Ammon's horn (tissue), 1 donor: ENCODE data around the gene GFRA1.

ENCODE experiments used
- DNase-seq: peaks from one replicate; pipeline ENCODE4 v3.0.0-alpha.2; 2016; ENCODE audit warnings: low spot score

GFRA1 gene

DNA sequence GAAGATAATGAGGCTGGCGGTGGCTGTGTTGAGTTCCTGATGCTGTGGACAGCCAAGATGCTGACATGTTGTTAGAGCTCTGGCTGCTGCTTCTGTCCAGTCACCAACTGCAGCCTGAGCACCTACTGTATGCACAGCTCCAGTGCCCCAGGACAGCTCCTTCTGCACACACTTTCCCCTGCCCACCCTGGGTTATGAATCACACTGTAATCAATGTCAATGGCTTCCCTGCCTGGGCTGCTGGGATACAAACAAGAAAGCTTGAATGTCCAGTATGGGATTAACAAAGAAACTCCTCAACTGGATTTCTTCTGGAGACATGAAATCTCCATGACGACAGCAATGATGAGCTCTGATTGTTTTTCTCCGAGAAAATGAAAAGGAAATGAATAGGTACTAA, 172.0 kb downstream of the GFRA1 start:
- DNase-seq: no peak

DNA sequence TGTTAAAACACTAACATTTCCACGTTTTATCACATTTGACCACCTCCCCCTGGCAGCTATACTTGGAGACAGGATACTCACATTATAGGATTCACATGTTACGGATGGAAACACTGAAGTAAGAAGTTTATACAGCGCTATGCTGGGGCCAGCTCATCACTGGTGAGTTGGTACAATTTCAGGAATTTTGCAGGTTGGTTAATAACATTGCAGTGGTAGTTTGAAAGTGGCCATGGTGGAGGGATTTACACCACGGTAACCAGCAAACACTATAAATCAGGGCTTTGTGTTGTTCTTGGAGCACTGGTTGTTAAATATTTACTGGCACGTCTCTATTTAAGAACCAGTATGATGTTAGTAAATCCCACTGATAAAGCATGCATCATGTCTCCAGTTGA, 174.0 kb downstream of the GFRA1 start:
- DNase-seq: no peak

DNA sequence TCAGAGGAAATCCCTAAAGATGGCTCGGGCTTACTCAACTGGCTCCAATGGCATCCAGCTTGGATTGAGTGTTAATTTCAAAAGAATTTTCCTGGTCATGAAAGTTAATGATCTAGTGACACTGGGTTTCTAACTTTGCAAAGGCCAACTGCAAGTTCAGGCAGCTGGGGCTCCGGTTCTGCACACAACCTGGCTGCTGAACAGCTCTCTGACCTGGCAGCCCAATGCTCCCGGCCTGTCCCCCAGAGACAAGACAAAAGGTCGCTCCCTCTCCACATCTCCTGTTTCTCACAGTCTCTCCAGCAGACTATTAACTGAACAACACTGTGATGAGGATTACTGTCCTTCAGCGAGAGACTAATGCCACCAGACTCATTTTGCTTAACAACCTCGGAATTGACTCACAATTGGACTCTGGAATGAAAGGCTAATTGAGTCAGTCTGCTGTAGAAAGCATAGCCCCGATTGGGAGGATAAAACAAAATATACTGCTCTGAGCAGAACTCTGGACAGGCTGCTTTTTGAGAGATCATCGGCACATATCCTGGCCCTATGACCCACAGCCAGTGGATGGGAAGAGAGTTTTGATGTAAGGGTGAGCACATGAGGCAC, 174.5 kb downstream of the GFRA1 start:
- no peak for DNase-seq

DNA sequence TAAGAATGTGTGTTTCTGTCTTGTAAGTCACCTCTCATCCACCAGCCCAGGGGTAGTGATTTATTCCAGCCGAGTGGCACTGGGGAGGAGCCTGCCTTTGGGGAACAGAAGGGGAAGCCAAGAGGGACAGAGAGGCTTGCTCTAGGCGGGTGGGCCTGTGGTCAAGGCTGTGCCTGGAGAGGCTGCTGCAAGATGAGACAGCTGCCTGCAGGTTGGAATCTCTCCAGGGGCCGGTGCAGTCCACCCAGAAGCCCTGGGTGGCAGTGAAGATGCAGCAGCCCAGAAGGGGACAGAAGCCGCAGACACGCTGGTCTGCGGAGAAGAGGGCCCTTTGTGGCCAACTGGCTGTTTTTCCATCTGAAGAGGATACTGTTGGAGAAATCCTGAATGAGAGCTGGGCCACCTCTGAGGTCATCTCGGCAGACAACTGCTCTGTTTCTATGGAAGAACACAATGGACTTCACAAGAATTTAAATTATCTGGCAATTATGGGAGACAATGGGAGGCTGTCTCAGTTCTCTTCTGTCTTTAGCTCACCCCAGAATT, 175.7 kb downstream of the GFRA1 start:
- peak; percentile 78 for DNase-seq

DNA sequence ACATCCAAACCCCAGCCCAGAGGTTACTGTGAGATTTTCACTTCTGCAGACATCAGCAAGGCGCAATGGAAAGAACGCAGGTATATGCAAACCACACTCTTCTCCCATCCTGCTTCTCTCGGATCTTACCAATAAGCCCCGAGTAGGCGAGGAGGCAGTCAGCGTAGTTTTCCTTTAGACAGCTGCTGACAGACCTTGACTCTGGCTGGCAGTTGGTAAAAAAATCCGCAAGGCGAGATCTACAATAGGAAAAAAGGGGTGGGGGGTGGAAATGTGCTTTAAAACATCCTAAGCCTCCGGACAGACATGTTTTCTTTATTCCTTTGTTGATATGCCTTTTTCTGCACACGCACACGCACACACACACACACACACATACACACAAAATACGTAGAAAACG, 176.5 kb downstream of the GFRA1 start:
- DNase-seq: no peak

DNA sequence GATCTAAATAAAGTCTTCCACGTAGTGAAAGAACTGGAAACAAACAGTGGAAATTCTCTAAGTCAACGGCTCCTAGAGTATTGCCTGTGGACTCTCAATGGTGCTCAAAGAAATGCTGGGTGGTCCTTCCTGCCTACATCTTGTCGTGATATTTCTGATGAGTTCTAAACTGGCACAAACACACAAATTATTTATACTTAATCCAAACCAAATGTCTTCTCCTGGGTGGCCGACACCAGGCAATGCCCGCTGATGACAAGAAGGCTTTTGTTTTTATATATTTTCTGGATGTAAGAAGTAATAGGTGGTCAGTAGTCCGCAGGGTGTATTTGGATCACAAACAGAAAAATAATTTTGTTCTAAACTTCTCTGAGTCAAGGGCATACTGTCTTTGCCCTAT, 178.7 kb downstream of the GFRA1 start:
- DNase-seq: no peak

DNA sequence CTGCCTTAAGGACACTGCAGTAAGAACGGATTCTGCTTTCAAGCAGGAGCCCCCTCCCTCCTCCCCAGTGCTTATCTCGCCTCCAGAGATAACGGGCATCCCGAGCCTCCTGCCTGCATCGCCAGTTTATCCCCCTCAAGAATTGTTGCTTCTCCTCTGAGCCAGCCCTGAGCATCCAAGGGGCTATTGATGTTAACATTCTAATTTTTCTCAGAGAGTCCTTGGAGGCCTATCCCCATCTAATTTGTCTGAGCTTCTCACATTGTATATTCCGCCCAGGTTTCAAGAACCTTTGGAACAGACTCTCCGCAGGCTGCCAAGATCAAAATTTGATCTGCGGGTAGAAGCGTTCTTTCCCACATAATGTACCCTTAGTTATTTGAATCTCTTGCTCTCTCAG, 180.0 kb downstream of the GFRA1 start:
- DNase-seq: no peak

DNA sequence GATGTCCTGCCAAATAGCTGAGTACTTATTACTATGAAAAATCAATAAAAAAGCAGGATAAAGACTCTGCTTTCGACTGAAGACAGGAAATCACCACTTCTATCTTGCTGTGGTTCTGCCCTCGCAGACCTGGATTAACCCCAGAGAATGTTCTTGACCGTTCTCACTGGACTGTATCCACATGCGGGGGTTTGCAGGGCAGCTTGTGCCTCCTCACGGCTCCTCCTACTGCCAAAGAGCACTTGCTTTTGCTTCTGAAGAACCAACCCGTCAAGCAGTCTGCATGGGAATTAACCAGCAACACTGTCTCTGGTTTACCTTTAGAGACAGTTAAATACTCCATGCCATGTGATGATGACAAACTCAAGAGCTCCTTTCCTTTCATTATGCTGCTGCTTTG, 184.0 kb downstream of the GFRA1 start:
- DNase-seq: no peak

DNA sequence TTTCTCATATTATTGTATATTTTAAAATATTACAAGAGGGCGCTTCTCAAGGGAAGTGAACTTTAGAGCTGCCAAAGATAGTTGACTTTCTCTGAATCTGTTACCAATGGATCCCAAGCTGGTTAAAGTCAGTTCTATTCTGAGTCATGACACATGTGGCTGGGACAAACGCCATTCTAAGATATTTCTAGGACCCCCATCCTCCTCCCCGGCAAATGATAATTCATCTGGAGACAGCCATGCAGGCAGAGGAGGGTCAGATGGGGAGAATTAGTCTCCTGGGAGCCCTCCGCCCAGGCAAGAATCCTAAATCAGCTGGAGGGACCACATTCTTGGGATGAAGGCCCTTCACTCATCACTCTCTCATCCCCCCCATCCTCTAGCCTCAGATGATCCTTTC, 187.7 kb downstream of the GFRA1 start:
- DNase-seq: no peak

DNA sequence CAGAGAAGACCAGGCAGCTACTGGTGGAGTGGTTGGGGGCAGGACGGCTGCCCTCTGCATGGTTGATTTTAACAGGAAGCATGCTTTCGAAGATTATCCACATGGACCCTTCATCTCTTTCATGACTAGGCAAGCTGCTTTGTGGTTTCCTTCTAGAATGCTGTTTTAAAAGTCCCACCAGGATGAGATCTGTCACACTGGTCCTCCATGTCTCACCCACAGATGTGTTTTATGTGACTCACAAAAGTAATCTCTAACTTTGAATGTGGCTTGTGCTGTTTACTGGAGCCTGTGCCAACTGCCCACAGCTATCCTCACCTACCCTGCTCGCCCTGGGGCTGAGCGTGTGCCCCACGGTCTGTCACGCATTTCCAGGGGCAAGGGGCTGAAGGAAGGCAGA, 188.8 kb downstream of the GFRA1 start:
- DNase-seq: no peak

DNA sequence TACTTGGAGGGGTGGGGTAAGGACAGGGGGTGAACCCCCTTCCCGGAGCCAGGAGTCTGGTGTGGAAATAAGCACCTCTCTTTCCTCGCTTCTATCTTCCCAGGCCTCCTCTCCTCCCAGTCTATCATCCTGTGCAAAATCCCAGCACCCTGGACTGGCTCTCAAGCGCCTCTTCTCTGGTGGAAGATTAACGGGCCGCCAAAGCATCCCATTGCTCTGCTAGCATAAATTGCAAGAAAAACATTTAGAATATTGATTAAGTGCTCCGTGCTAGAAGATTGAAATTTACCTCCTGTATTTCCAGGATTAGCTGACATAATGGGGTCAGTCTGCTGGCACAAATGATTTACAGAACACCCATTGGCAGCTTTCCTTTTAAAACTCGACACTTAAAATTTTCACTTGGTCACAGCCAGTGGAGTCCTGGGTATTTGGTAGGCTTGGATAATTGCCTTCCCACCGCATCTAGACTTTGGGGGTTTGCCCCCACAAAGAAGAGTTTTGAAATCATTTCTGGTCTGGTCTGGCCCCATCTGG, 189.7 kb downstream of the GFRA1 start:
- no peak for DNase-seq

DNA sequence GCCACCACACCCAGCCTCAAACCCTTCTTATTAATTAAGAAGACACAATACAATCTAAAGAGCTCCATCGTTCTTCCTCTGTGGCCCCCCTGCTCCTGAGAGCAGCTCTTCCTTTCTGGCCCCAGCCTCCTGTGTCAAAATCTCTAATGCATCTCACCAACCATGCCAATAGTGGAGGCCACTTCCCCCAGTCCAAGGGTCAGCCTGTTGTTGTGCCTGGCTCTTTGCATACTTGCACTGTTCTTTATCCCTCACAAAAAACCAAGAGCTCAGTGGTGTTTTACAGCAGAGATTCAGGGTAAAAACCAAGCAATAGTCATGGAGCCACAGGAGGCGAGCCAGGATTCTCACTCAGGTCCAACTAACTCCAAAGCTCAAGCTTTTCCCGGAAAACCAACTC, 190.2 kb downstream of the GFRA1 start:
- no peak for DNase-seq

DNA sequence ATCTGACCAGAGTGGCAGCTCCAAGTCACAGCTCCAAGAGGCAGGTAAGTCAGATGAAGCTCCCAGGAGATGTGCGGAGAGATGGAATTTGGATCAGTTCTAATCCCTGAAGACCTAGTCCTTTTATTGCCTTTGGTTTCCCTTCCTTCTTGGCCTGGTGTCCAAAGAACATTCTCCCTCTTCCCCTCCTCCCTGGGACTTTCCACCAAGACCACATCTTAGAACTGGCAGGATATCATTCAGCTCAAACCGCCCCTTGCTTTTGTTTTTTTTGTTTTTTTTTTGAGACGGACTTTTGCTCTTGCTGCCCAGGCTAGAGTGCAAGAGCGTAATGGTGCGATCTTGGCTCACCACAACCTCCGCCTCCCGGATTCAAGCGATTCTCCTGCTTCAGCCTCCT, 190.8 kb downstream of the GFRA1 start:
- no peak for DNase-seq

DNA sequence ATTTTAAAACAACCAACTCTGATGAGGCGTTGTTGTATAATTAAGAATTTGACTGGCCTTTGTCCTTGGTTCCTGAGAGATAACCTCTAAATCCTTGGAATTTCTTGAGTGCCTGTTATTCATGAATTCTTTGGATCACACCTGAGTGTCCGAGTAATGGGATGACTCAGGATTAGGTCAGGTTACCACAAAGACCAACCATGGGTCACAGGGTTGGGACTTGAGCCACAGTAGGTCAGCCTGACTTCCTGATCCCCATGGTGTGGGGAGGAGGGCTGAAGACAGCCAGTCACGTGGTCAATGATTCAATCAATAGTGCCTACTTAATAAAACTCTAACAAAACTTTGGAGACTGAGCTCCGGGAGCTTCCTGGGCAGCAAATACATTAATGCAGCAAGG, 192.5 kb downstream of the GFRA1 start:
- DNase-seq: no peak

DNA sequence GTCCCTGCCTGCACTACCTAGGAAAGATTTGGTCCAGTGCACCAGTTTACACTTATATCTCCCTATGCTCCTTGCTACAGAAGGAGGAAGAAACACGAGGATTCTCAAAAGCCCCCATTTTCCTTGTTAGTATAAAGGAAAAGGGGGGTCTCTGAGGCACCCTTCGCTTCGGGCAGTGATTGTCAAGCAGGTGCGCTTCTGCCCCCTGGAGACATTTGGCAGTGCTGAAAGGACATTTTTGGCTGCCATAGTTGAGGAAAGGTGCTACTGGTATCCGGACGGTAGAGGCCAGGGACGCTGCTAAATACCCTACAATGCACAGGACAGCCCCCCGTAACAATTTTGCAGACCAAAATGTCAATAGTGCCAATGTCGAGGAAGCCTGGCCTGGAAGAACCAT, 193.7 kb downstream of the GFRA1 start:
- no peak for DNase-seq

DNA sequence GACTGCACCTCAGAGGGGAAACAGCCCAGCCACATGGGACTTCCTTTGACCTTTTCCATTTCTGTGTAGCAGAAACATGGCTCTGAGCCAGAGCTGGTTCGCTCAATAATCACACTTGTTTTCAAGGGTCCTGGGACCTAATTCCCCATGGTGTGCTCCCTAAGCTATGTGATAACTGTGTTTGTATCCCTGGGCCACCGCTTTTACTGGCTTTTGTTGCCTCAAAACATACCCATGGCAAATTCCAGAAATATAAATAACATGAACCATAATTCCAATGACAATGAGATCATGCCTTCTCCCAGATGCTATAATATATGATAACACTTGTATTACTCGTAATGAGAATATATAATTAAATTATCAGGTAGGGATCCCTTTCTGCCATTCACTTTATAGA, 196.4 kb downstream of the GFRA1 start:
- no peak for DNase-seq

DNA sequence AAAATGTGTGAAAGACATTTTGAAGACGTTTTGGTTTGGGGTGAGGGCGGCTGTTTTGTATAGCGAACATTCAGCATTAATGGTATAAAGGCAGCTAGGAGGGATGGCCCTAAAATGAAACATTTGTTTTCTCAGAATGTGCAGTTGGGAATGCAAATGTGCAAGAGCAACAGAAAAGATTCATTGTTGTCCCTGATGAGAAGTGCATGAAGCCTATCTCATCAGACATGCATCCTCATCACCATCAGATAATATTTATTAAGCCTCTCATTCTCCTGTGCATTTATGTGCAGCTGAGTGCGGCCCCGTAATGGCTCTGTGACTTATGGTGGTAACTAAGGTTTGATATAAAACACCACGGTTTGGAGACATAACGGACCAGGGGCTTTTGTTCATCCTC, 199.5 kb downstream of the GFRA1 start:
- DNase-seq: peak; percentile 40

DNA sequence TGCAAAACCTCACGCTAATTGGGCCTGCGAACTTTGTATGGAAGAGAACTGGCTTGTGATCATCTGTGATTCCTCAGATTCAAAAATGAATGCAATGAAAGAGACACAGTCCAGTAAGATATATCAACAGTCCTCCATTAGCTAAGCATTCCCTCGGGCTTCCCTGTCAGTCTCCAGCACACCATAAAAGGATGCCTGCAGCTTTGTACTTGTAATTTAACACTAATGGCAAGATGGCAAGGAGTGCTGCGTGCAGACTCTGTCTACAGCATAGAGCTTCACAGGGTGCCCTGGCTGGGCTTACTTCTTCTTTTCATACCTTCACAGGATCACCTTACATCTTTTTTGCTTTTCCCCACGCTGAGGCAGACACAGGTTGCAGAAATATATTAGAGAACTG, 200.0 kb downstream of the GFRA1 start:
- DNase-seq: no peak

DNA sequence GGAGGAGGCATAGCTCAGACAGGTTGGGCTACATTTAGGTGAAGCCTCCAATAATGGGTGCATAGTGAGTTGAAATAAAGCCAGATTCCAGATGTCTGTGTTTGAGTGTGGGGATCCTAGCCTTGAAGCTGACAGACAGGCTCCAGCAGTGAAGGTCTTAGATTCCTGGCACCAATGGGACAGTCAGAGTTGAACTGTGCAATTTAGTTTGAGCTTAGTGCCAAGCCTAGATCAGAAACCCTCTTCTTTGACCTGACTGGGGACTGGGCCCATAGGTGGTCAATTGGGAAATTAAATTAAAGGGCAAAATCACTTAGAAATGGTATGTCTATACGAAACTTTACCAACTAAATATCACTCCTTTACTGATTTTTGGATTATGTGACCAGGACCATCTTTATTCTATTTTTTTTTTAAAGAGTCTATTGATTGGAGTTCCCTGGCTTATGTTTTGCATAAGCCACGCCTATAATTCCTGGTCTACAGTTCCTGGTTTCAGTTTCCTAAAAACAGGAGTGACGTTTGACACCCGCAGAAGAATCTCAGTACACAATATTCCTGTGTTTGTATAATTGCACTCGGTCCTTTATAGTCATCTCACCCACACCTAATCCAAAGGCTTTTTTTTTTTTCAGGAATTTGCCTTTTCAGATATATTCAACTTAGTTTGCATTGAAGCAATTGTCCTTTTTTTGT, 201.4 kb downstream of the GFRA1 start:
- DNase-seq: no peak

DNA sequence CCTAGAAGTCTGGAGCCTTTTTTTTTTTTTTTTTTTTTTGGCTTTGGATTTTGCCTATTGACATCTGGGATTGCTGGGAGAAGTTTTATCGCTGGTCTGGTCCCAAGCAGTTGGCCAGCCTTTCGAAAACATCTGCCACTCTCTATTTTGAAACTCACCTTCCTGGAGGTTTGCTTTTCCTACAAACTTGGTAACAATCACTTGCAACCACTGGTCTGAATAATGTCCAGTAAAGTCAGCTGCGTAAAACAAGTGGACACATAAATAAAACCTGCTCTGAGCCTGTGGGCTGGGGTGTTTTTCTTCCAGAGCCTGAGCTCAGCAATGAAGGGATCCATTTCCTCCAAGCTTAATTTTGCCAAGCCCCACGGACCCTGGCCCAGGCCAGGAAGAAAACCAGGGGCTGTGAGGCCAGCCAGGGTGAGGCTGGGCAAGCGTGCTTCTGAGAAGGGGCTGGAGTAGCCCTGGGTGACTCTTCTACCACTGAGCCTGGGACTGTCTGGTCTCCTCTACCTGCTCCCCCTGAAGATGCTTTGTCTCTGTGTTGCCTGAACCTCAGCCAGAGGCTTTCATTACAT, 202.2 kb downstream of the GFRA1 start:
- no peak for DNase-seq

DNA sequence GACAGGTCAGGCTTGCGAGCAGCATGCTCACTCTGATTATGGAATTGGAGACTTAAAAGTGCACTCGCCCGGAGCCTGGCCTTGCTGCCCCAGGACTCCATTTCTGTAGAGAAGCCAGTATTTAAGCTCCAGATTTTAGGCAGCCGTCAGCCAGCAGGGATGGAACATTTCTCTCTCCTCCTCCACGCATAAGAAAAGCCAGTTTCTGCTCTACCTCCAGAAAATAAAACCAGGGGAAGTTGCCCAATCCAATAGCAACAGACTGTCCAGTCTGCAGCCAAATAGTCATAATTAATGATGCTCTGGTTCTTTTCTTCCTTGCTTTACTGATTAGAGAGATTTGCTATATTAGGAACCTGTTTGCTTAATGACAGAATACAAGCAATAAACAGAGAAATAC, 203.2 kb downstream of the GFRA1 start:
- DNase-seq: no peak

DNA sequence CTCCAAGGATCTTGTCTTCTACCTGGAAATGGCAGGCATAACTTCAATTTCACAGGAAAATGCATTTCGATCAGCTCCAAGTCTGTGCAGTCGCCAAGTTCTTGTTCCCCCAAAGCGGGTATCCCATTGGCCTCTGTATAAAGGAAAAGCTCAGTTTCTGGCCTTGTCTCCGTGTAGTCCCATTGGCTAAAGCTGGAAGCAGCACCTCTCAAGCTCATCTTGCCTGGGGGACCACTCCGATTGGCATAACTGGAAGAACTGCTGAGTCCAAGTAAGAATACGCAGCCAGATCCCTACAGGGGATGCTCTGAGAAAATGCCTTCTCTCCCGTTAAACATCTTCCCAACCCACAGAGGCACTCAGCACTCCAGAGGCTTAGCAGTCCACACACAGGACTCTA, 205.2 kb downstream of the GFRA1 start:
- DNase-seq: no peak

DNA sequence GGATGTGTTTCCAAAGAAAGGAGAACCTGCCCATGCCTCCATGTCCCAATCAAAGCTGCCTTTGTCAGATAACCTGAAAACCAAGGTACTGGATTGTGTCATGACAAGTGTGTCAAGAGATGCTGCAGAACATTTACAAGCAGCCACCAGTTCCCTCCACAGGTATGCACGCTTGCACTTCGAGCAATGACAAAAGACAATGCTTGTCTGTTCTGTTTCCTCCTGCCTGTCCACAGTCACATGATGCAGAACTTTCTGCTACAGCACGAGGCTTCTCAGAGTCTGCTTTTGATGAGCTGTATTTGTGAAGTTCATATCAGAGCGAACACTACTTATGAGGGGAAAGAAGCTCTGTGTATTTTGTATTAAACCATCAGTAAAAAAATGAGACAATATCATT, 209.9 kb downstream of the GFRA1 start:
- DNase-seq: no peak
